HepG2 (cell line): ENCODE results near the gene MPC2. TPM values are rescaled to one million over a fixed set of nuclear protein-coding genes. Genes with fewer than 3 reads are reported as not detected.

Experiments
- ATAC-seq: fragments of 200-7000 bp; cut with Tn5 transposase; 3 replicates; pipeline ENCODE4 v1.9.1; 2020; ENCODE audit warnings: mild to moderate bottlenecking, moderate library complexity
- BruUV-seq: library from RNA; stranded (reverse); fragments of 400-500 nt; replicated peaks from 2 replicates; lab custom pipeline; 2021; lab: Mats Ljungman, UMichigan
- CTCF ChIA-PET: fragments of 300-600 bp; formaldehyde crosslinking; extraction: SDS; loops from one replicate; lab custom pipeline; 2021; ENCODE audit warnings: low total read pairs, inconsistent platforms, low intra/inter-chr PET ratio; lab: Yijun Ruan, JAX
- POLR2A ChIA-PET: fragments of 350-600 bp; sonication (Branson Sonifier 250); formaldehyde crosslinking; loops from one replicate; lab custom pipeline; 2020; ENCODE audit warnings: antibody characterized with exemption, inconsistent platforms; lab: Yijun Ruan, JAX
- DNase-seq: peaks from one replicate; pipeline ENCODE4 v3.0.0-alpha.2; 2015; ENCODE audit warnings: low spot score
- FAIRE-seq: peaks from 3 replicates; lab custom pipeline; 2011; peaks lifted over from hg19 to GRCh38; lab: Jason Lieb, UNC
- H2AFZ ChIP-seq: one replicate; pipeline ENCODE4 v1.6.1; 2011; ENCODE audit warnings: low read length, inconsistent platforms
- H3K27ac ChIP-seq: fragments of 300-600 bp; 3 replicates; pipeline ENCODE4 v1.8.0; 2011; ENCODE audit warnings: mixed run types, mild to moderate bottlenecking, mixed read lengths, low read length, inconsistent platforms; ENCODE audit not compliant: insufficient read depth; ENCODE audit errors: extremely low read length
- H3K27me3 ChIP-seq, 2 experiments: fragments of 200-600 bp in 1 of 2; 2 replicates in 1 of 2; 3 replicates in 1 of 2; pipeline versions ENCODE4 v1.6.0 to v1.8.0; 2011; ENCODE audit warnings: low read length in 2 of 2, mild to moderate bottlenecking in 2 of 2, moderate library complexity in 2 of 2, inconsistent platforms in 1 of 2; ENCODE audit not compliant: insufficient read depth in 2 of 2, control insufficient read depth in 1 of 2
- H3K36me3 ChIP-seq, 2 experiments: fragments of 200-600 bp in 1 of 2; replicated peaks in 1 of 2; 2 replicates in 1 of 2; 3 replicates in 1 of 2; pipeline versions ENCODE4 v1.5.1 to v1.8.0; 2011; ENCODE audit warnings: low read length in 2 of 2, inconsistent platforms in 1 of 2; ENCODE audit not compliant: insufficient read depth in 2 of 2, control insufficient read depth in 1 of 2
- H3K4me1 ChIP-seq: 2 replicates; pipeline ENCODE4 v1.5.1; 2012; ENCODE audit warnings: low read length, inconsistent platforms; ENCODE audit not compliant: insufficient read depth
- H3K4me2 ChIP-seq: 2 replicates; pipeline ENCODE4 v1.6.0; 2011; ENCODE audit warnings: low read depth, low read length, inconsistent platforms
- H3K4me3 ChIP-seq, 3 experiments: fragments of 200-600 bp in 1 of 3; sonication (generic), shearing (Covaris generic) in 1 of 3; replicated peaks in 1 of 3; 2 replicates each; pipeline ENCODE4 v1.5.1; 2011 to 2016; ENCODE audit warnings: low read length in 3 of 3, inconsistent platforms in 2 of 3, low read depth in 2 of 3, mild to moderate bottlenecking in 2 of 3, control low read depth in 1 of 3, mixed read lengths in 1 of 3; ENCODE audit not compliant: insufficient read depth in 1 of 3
- H3K79me2 ChIP-seq: one replicate; pipeline ENCODE4 v1.6.1; 2011; ENCODE audit warnings: low read length, inconsistent platforms; ENCODE audit not compliant: insufficient read depth
- H3K9ac ChIP-seq: 2 replicates; pipeline ENCODE4 v1.6.0; 2011; ENCODE audit warnings: mild to moderate bottlenecking, low read depth, low read length, inconsistent platforms; ENCODE audit not compliant: insufficient read depth
- H3K9me3 ChIP-seq: 2 replicates; pipeline ENCODE4 v1.5.1; 2012; ENCODE audit warnings: mild to moderate bottlenecking, low read length
- H4K20me1 ChIP-seq: 2 replicates; pipeline ENCODE4 v1.6.0; 2011; ENCODE audit warnings: inconsistent platforms, mild to moderate bottlenecking, low read length, moderate library complexity; ENCODE audit not compliant: insufficient read depth
- CEBPB ChIP-seq: IDR thresholded peaks from 2 replicates; pipeline ENCODE4 v1.6.1; 2011; ENCODE audit warnings: low read depth, low read length, improper control_type of control experiment, borderline replicate concordance
- ESRRA ChIP-seq: sonication (generic); formaldehyde crosslinking; IDR thresholded peaks from 2 replicates; pipeline ENCODE4 v1.5.1; 2020; ENCODE audit warnings: mild to moderate bottlenecking, low read depth, missing genetic modification reagents
- GTF2F1 ChIP-seq: fragments of 150-350 bp; IDR thresholded peaks from 2 replicates; pipeline ENCODE4 v1.6.1; 2014; ENCODE audit warnings: low read length
- PREB ChIP-seq: sonication (generic); formaldehyde crosslinking; IDR thresholded peaks from 2 replicates; pipeline ENCODE4 v1.4.0; 2020; ENCODE audit warnings: missing genetic modification reagents
- PRPF4 ChIP-seq: fragments of 200-400 bp; formaldehyde crosslinking; IDR thresholded peaks from 2 replicates; pipeline ENCODE4 v1.6.1; 2016; ENCODE audit warnings: low read length, low read depth; ENCODE audit not compliant: poor library complexity, severe bottlenecking
- SNAI1 ChIP-seq: sonication (generic); formaldehyde crosslinking; IDR thresholded peaks from 2 replicates; pipeline ENCODE4 v1.5.0; 2020; ENCODE audit warnings: mild to moderate bottlenecking, missing genetic modification reagents, borderline replicate concordance
- SNAPC5 ChIP-seq: sonication (generic); formaldehyde crosslinking; IDR thresholded peaks from 2 replicates; pipeline ENCODE4 v1.8.1; 2023; ENCODE audit warnings: mild to moderate bottlenecking, missing genetic modification reagents, borderline replicate concordance
- TAF15 ChIP-seq: fragments of 200-400 bp; formaldehyde crosslinking; IDR thresholded peaks from one replicate; pipeline ENCODE4 v1.6.1; 2018; ENCODE audit warnings: mild to moderate bottlenecking, low read depth, low read length; ENCODE audit not compliant: poor library complexity, severe bottlenecking
- YEATS4 ChIP-seq: sonication (generic); formaldehyde crosslinking; IDR thresholded peaks from 2 replicates; pipeline ENCODE4 v1.4.0; 2020; ENCODE audit warnings: missing genetic modification reagents, borderline replicate concordance
- ZGPAT ChIP-seq: IDR thresholded peaks from 2 replicates; pipeline ENCODE4 v1.6.1; 2016; ENCODE audit warnings: mild to moderate bottlenecking
- ZNF512B ChIP-seq: sonication (generic); formaldehyde crosslinking; IDR thresholded peaks from 2 replicates; pipeline ENCODE4 v1.5.1; 2020; ENCODE audit warnings: missing genetic modification reagents, mild to moderate bottlenecking, borderline replicate concordance
- ZNF670 ChIP-seq: sonication (generic); formaldehyde crosslinking; IDR thresholded peaks from 2 replicates; pipeline ENCODE4 v1.8.0; 2022; ENCODE audit warnings: mild to moderate bottlenecking, missing genetic modification reagents, borderline replicate concordance
- WGBS: methylation state at CpG from one replicate; pipeline ENCODE4 v1.1.6; 2017; ENCODE audit warnings: low lambda C conversion rate; 5-methylcytosine and 5-hydroxymethylcytosine counted together
- in situ Hi-C: cut with HindIII; loops from 2 replicates; pipeline ENCODE4 v1.10.0; 2017; ENCODE audit warnings: low pct_unique_long_range_greater_than_20kb; ENCODE audit not compliant: extremely low pct_ligation_motif_present
- intact Hi-C: fragments of 100-400 bp; cut with micrococcal nuclease; formaldehyde crosslinking; loops from one replicate; pipeline ENCODE4 v1.10.0; 2022; ENCODE audit not compliant: unreplicated experiment
- polyA plus RNA-seq, 8 experiments: library from polyadenylated mRNA; depleted of rRNA in 3 of 8; stranded (reverse) in 7 of 8; unstranded in 1 of 8; fragments of >200 nt; fragmentation: Illumina TruSeq in 4 of 8; extraction: Trizol in 4 of 8; gene quantifications; 2 replicates each; pipeline versions ENCODE4 v1.2.1 to v1.2.3, GENCODE V29; 2011 to 2016; ENCODE audit warnings: low read depth in 4 of 8, missing spikeins in 1 of 8, mixed read lengths in 1 of 8; ENCODE audit not compliant: insufficient read depth in 1 of 8
- total RNA-seq, 5 experiments: library from RNA; depleted of rRNA; stranded (reverse); fragments of >200 nt; fragmentation: Illumina TruSeq; extraction: Trizol; gene quantifications; 2 replicates each; pipeline ENCODE4 v1.2.3, GENCODE V29; 2016; ENCODE audit warnings: low read depth in 1 of 5

MPC2 gene
- total and polyA plus RNA-seq, 2 of the 13 experiments (the other 11 are each of a cell fraction or from before 2014, with no cell fraction given) = 38.8 to 136 TPM

GRCh38 chr1:167915569-167915968 lies 21.3 kb downstream of the MPC2 start (continued):
- TF ChIP-seq ESRRA (no peak), ZNF512B (no peak)
- TF ChIP-seq, all 625 proteins: peak for 9

GRCh38 chr1:167913895-167914496 lies 22.9 kb downstream of the MPC2 start, which contains the start of gene ADCY10:
Gene ADCY10 (minus strand): TSS chr1:167914134. CDS start chr1:167905140, 8,994 bp downstream.
- peak within 1 kb of the TSS; percentile 36 for H3K27ac ChIP-seq
- peak; percentile 67 for FAIRE-seq
- no peak for TF ChIP-seq ZNF670 (CRISPR knock-in tag)
- TF ChIP-seq ZGPAT (CRISPR knock-in tag) = peak; percentile 54; the same call in 1 of the 2 replicates
- TF ChIP-seq SNAI1 (CRISPR knock-in tag) = no peak
- no peak for TF ChIP-seq PREB (CRISPR knock-in tag)
- no peak for TF ChIP-seq TAF15
- no peak for TF ChIP-seq GTF2F1
- no peak for TF ChIP-seq SNAPC5
- peak; percentile 91 for TF ChIP-seq CEBPB
- TF ChIP-seq PRPF4 = no peak
- TF ChIP-seq YEATS4 = no peak

More at GRCh38 chr1:167913895-167914496, 22.9 kb downstream of the MPC2 start, which contains the start of gene ADCY10:
- H3K79me2 ChIP-seq = no peaks in the 10 kb centered on the region
- H3K27me3 ChIP-seq = no peaks in the 10 kb centered on the region
- H3K4me1 ChIP-seq = peaks cover 54% of the 10 kb centered on the region
- intact Hi-C loops = no loop called here
- 34% methylated on average over 8 of the region's 9 CpGs for WGBS
- H3K36me3 ChIP-seq = no peaks in the 10 kb centered on the region; a peak in 1 of 5 replicates
- DNase-seq = peak; percentile 44
- H3K4me2 ChIP-seq = peak within 1 kb of the TSS; percentile 36
- H4K20me1 ChIP-seq = no peaks in the 10 kb centered on the region
- POLR2A ChIA-PET = interaction anchor here (1.6 to 2.1 kb wide), 3 partner anchors 9 to 22 kb away, joined by 6 to 14 read pairs (median 13); partner anchors contain the start of genes DCAF6 and MPC2
- BruUV-seq = no TSS peak
- H3K9ac ChIP-seq = no peak within 1 kb of the TSS
- H2AFZ ChIP-seq = no peak within 1 kb of the TSS
- ATAC-seq = peak; percentile 48
- in situ Hi-C loops = no loop called here
- H3K4me3 ChIP-seq = 0 out of 6 replicates have a peak within 1 kb of the TSS, but pooled peaks of 1 of the 3 experiments have one; percentile 5
- peaks cover 13% of the 10 kb centered on the region for H3K9me3 ChIP-seq
- CTCF ChIA-PET = no interaction called here
